Coronary artery (tissue), 2 donors: ENCODE results near the gene CD2.

Experiments used
- DNase-seq: peaks from one replicate; pipeline ENCODE4 v3.0.0-alpha.2; 2017; ENCODE audit warnings: low spot score
- H3K27ac ChIP-seq, 2 donors: fragments of 200-600 bp; sonication (generic); one replicate each; pipeline ENCODE4 v1.5.1; 2016 to 2019
- H3K4me3 ChIP-seq: fragments of 200-600 bp; sonication (generic); 2 replicates; pipeline ENCODE4 v1.5.1; 2016; ENCODE audit warnings: mild to moderate bottlenecking, moderate library complexity
- CTCF ChIP-seq: fragments of 200-600 bp; sonication (generic); IDR thresholded peaks from one replicate; pipeline ENCODE4 v1.5.1; 2019; ENCODE audit warnings: antibody characterized with exemption

The CD2 gene

GRCh38 chr1:116764906-116765862, 11.0 kb downstream of the CD2 start:
- Histone ChIP-seq H3K4me3 (no peak overlapping the region), H3K27ac (no peak overlapping the region)
- no peak for TF ChIP-seq CTCF
- no peak for DNase-seq

GRCh38 chr1:116765962-116766361, 11.7 kb downstream of the CD2 start:
- no peak for DNase-seq
- Histone ChIP-seq H3K27ac (no peak overlapping the region), H3K4me3 (no peak overlapping the region)
- TF ChIP-seq CTCF = no peak

GRCh38 chr1:116766616-116767469, 12.6 kb downstream of the CD2 start:
- TF ChIP-seq CTCF = no peak
- no peak for DNase-seq
- Histone ChIP-seq H3K4me3 (no peak overlapping the region), H3K27ac (no peak overlapping the region)

GRCh38 chr1:116767782-116768382, 13.7 kb downstream of the CD2 start:
- no peak for TF ChIP-seq CTCF
- Histone ChIP-seq H3K4me3 (no peak overlapping the region), H3K27ac (no peak overlapping the region)
- no peak for DNase-seq

GRCh38 chr1:116768416-116769103, 14.3 kb downstream of the CD2 start:
- no peak overlapping the region for H3K4me3 ChIP-seq
- no peak for TF ChIP-seq CTCF
- no peak overlapping the region for H3K27ac ChIP-seq
- DNase-seq = no peak

- TF ChIP-seq CTCF = no peak
- H3K4me3 ChIP-seq = no peak overlapping the region
- H3K27ac ChIP-seq = no peak overlapping the region
- DNase-seq = no peak
These were observed 14.8 kb downstream of the CD2 start for GRCh38 chr1:116769104-116769452.
